Measurements from ENCODE around the gene BMP2K.

DNA sequence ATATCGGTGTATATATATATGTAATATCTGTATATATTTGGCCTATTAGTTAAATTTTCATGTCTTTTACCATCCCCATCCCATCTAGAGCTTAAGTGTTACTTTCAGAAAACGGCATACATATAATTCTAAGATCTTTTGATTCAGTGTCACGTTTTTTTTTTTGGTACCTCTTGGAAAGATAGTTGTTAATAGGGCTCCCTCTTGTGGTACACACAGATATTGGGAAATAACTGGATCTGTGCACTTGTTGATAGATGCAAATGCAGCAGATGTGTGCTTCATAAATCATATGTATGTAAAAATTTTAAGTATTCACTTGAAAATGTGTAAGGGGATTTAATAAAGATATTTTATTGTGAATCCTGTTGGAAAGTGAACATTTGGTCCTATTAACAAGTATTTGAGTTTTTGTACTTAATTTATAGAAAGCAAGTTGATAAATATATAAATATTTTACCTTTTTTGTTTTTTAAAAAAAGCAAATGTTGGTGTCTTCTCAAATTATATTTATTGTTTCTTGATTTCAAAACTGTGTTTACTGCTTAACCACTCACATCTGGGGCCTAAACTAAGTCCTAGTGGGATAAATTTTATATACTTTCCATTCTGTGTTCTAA is 88.4 kb downstream of the BMP2K start:
- no peak for TF ChIP-seq POLR2A (IDR thresholded peaks at IDR 0.05; ENCODE audit: low read depth, low read length)
- TF ChIP-seq POLR2AphosphoS5 (IDR thresholded peaks at IDR 0.05; ENCODE audit: low read depth, low read length), result no peak
